Stimulated activated CD4-positive, alpha-beta T cell treated with anti-CD3 and anti-CD28 coated beads, Interleukin-4, amount 100 ng/mL, for 1 hour (primary cell): Measurements from ENCODE around the gene NEU1.
"Not testable (repeated sequence)": the region's sequence is repeated elsewhere in the genome, so short reads cannot be mapped to it uniquely, and the experiment has no call there.

Experiments
- DNase-seq: peaks from one replicate; pipeline ENCODE4 v3.0.0-alpha.2; 2020

NEU1 gene

GRCh38 chr6:31871046-31871659 is 8.5 kb upstream of the NEU1 start:
- DNase-seq: no peak

- DNase-seq: no peak
These were observed 7.8 kb upstream of the NEU1 start for GRCh38 chr6:31870385-31870921.

- DNase-seq: no peak
These were observed 6.7 kb upstream of the NEU1 start for GRCh38 chr6:31869343-31869742.

- not testable (repeated sequence) for DNase-seq
These were observed 6.0 kb upstream of the NEU1 start for GRCh38 chr6:31868658-31868971.

DNA sequence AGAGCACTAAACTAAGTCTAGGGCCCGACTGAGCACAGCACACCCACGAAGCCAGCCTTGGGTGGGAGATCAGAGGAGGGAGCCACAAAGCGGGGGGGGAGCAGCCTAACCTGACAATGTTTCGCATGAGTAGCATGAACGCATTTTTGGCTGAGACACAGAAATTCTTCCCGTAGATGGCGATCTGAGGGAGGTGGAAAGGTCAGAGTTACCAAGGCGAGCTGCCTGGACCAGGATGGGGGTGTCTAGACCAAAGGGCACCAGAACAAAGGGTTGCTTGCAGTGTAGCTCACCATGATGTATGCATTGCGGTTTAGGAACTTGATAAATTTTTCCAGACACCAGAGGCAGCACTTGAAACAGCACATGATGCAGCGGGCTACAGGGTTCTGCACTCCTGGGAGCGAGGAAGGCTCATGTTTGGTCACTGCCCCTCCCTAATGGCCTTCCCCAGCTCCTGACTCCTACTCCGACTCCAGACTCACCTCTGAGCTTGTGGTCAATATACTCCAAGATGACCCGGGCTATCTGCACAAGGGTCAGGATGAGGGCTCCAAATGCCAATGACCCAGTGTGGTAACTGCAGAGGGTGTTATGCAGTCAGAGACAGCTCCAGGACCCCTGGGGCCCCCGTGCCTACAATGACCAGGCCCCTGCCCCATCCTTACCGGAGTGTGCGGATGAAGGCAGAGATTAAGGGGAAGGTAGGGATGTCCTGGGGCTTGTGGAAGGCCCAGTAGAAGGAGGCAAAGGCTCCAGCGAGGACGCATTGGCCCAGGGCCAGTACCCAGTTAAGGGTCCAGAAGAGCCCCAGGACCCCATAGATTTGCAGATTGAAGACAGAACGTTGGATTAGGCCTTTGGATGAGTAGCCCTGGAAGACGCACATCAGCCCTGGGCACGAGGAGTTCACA is 2.8 kb upstream of the NEU1 start:
- no peak for DNase-seq

- DNase-seq: no peak
These were observed 2.2 kb upstream of the NEU1 start for GRCh38 chr6:31864818-31865204.

DNA sequence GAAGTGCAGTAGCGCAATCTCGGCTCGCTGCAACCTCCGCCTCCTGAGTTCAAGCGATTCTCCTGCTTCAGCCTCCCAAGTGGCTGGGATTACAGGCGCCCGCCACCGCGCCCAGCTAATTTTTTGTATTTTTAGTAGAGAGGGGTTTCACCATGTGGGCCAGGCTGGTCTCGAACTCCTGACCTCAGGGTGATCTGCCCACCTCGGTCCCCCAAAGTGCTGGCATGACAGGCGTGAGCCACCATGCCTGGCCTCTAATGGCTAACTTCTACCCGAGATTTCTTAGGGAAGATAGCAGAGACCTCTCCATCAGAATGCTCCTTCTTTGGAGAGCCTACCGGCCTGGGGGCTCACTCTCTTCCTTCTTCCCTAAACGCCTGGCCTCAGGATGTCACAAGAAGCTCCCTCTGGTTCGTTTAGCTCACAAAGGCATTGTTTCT is 1.5 kb upstream of the NEU1 start:
- not testable (repeated sequence) for DNase-seq

- no peak for DNase-seq
These were observed 690 bp downstream of the NEU1 start for GRCh38 chr6:31861919-31862343.

GRCh38 chr6:31861150-31861549 is 1.5 kb downstream of the NEU1 start:
- DNase-seq: no peak

GRCh38 chr6:31860349-31860748 is 2.3 kb downstream of the NEU1 start:
- no peak for DNase-seq

DNA sequence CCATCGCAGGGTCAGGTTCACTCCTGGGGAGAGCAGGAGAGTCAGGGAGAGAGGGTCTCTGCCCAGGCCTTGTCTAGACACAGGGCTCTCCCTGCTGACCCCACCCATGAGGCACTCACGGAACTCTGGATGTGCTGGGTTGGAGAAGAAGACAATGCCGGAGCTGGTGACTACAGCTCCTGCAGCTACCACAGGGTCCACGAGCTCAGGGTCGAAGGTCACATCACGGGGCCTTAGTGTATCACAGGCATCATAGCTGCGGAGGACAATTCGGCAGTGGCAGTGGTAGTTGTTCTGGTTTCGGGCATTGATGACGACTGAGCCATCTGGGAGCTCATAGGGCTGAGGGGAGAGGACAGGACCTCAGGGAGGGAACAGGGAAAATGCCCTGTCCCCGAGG is 2.7 kb downstream of the NEU1 start:
- DNase-seq: no peak

GRCh38 chr6:31858707-31859106 is 3.9 kb downstream of the NEU1 start:
- DNase-seq: no peak

GRCh38 chr6:31857774-31858173 is 4.8 kb downstream of the NEU1 start:
- not testable (repeated sequence) for DNase-seq

- DNase-seq: not testable (repeated sequence)
These were observed 10.5 kb downstream of the NEU1 start for GRCh38 chr6:31851980-31852718.

- no peak for DNase-seq
These were observed 11.2 kb downstream of the NEU1 start for GRCh38 chr6:31851485-31851832.

GRCh38 chr6:31850765-31851484 is 11.7 kb downstream of the NEU1 start:
- no peak for DNase-seq

DNA sequence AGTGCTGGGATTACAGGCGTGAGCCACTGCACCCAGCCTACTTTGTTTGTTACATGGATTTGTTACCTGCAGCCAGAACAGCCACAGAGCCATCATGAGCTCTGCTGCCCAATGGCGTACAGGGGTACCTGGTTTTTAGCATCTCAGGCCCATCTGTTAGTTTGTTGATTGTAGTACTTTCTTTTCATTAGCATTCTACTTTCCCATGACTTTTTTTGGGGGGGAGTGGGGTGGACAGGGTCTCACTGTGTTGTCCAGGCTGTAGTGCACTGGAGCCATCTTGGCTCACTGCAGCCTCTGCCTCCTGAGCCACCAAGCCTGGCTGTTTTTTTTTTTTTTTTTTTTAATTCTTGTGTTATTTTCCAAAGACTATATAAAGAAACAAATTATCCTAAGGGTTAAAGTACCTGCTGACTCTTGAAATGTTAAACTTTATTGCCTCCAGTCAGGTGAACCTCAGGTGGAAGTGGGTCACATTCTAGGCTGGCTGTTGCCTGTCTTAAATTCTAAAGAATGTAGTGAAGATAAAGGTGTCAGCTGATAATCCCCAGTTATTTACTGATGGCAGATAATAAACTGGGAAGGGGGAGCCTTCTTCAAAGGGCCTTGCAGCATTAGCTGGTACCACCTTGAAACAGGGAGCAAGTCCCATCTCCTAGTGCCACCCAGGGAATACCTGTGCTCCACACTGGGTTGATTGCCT is 15.2 kb downstream of the NEU1 start:
- DNase-seq: no peak

DNA sequence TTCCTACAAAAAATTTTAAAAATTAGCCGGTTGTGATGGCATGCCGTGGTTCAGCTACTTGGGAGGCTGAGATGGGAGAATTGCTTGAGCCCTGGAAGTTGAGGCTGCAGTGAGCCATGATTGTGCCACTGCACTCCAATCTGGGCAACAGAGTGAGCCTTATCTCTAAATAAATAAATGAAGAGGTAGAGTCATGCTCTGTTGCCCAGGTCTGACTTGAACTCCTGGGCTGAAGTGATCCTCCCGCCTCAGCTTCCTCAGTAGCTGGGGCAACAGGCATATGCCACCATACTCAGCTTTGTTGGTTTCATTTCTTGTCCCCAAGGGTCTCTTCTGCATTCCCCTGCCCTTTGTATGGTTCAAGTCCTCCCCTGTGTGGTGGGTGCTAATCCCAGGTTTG is 18.1 kb downstream of the NEU1 start:
- DNase-seq: no peak

DNA sequence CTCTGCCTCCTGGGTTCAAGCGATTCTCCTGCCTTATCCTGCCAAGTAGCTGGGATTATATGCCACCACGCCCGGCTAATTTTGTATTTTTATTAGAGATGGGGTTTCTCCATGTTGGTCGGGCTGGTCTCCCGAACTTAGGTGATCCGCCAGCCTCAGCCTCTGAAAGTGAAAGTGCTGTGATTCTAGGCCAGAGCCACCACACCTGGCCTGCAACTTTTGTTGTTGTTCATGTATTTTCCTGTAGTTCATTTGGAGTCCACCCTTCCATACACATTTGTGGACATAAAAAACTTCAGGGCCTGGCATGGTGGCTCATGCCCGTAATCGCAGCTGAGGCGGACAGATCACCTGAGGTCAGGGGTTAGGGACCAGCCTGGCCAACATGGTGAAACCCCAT is 20.6 kb downstream of the NEU1 start:
- DNase-seq: no peak

DNA sequence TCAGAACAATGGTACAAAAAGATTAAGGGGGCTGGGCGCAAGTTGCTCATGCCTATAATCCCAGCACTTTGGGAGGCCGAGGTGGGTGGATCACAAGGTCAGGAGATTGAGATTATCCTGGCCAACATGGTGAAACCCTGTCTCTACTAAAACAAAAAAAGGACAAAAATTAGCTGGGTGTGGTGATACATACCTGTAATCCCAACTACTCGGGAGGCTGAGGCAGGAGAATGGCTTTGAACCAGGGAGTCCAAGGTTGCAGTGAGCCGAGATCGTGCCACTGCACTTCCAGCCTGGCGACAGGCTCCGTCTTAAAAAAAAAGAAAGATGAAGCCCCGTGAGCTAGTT is 22.9 kb downstream of the NEU1 start:
- not testable (repeated sequence) for DNase-seq

- DNase-seq: no peak
These were observed 23.7 kb downstream of the NEU1 start for GRCh38 chr6:31838968-31839367.

DNA sequence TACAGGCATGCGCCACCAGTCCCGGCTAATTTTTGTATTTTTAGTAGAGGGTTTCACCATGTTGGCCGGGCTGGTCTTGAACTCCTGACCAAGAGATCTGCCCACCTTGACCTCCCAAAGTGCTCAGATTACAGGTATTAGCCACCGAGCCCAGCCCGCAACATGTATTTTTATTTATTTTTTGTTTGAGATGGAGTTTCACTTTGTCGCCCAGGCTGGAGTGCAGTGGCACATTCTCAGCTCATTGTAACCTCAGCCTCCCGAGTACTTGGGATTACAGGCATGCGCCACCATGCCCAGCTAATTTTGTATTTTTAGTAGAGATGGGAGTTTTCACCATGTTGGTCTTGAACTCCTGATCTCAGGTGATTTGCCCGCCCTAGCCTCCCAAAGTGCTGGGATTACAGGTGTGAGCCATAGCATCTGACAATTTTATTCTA is 24.5 kb downstream of the NEU1 start:
- not testable (repeated sequence) for DNase-seq
